GM12872 (cell line): Measurements from ENCODE around the gene NACA2.

Experiments
- CTCF ChIP-seq: IDR thresholded peaks from 3 replicates; pipeline ENCODE4 v1.5.1; 2011; ENCODE audit warnings: low read depth, mild to moderate bottlenecking, low read length, moderate library complexity; ENCODE audit not compliant: insufficient read depth

Gene NACA2

GRCh38 chr17:61583242-61583641 lies 7.8 kb downstream of the NACA2 start:
- TF ChIP-seq CTCF = no peak

GRCh38 chr17:61582593-61582992 lies 8.4 kb downstream of the NACA2 start:
- TF ChIP-seq CTCF = no peak

GRCh38 chr17:61581611-61582349 lies 9.2 kb downstream of the NACA2 start:
- TF ChIP-seq CTCF = no peak

GRCh38 chr17:61580502-61580901 lies 10.5 kb downstream of the NACA2 start:
- TF ChIP-seq CTCF = no peak

- TF ChIP-seq CTCF = no peak
Observed at GRCh38 chr17:61579961-61580360, 11.1 kb downstream of the NACA2 start.

- no peak for TF ChIP-seq CTCF
Observed at GRCh38 chr17:61579347-61579746, 11.7 kb downstream of the NACA2 start.

GRCh38 chr17:61578645-61579044 lies 12.4 kb downstream of the NACA2 start:
- TF ChIP-seq CTCF = no peak

GRCh38 chr17:61575983-61576382 lies 15.0 kb downstream of the NACA2 start:
- TF ChIP-seq CTCF = no peak
